HG03175 (cell line): ENCODE measurements around the gene IGF2BP1.
"Not testable (repeated sequence)": the region's sequence is repeated elsewhere in the genome, so short reads cannot be mapped to it uniquely, and the experiment has no call there.

Experiments used
- ATAC-seq: cut with Tn5 transposase; IDR thresholded peaks from one replicate; pipeline ENCODE4 v1.9.1; 2021; ENCODE audit warnings: mild to moderate bottlenecking, moderate library complexity; ENCODE audit not compliant: unreplicated experiment

IGF2BP1 gene

GRCh38 chr17:49049265-49049664, 52.1 kb downstream of the IGF2BP1 start:
- no peak for ATAC-seq

DNA sequence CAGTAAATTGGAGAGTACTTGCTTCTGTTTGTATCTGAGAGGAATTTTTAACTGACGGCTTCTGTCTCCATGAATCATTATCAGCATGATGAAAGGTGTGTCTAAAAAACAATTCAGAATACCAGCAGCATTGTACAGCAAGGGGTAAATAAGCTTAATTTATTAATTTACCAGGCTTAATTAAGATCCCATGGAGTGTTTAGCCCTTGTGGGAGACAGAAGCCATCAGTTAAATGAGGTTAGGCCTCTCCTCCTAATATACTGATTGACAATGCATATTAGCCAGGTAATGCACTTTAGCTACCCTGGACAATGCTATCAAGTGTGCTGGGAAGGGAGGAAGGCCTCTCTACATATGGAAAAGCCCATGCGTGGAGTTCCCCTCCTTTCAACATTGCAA, 53.4 kb downstream of the IGF2BP1 start:
- no peak for ATAC-seq

GRCh38 chr17:49051269-49051668, 54.1 kb downstream of the IGF2BP1 start:
- no peak for ATAC-seq

DNA sequence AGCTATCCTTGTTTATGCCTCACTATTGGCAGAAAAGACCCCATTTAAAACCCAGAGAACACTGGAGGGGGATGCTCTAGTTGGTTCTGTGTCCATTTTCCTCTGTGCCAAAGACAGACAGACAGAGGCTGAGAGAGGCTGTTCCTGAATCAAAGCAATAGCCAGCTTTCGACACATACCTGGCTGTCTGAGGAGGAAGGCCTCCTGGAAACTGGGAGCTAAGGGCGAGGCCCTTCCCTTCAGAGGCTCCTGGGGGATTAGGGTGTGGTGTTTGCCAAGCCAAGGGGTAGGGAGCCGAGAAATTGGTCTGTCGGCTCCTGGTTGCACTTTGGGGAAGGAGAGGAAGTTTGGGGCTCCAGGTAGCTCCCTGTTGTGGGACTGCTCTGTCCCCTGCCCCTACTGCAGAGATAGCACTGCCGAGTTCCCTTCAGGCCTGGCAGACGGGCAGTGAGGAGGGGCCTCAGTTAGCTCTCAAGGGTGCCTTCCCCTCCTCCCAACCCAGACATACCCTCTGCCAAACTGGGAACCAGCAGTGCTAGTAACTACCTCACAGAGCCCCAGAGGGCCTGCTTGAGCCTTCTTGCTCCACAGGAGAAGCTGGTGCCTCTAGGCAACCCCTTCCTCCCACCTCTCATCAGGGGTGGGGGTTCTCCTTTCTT, 56.1 kb downstream of the IGF2BP1 start:
- no peak for ATAC-seq

DNA sequence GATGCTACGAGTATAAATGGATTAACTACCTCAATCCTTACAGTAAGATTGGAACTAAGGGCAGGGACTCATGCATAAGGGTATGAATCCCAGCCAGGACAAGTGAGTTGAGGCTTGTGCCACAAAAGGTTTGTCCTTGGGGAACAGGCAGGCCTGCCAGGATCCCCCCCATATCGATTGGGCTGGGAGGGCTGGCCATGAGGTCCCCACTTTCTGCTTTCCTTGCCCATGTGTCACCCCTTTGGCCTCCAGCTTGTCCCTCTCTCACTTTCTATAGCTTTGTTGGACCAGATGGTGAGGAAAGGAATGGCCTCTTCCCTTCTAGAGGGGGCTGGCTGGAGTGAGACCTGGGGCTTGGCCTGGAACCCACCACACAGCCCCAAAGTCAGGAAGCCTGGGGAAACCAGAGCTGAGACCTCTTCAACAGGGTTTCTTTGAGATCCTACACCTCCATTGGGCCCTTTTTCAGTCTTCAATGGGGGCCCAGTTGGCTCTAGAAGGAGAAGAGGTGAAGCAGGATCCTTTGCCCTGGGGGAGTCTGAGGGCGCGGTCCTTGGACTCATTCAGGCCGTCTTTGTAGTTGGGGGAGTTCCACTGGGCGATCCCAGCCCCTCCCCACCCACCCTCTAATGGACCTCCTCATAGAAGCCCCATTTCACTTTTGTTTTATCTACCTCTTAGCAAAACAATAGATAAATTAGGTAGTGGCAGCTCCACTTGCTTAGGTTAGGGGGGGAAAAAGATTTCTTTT, 57.3 kb downstream of the IGF2BP1 start:
- no peak for ATAC-seq

- no peak for ATAC-seq
These were observed 58.2 kb downstream of the IGF2BP1 start for GRCh38 chr17:49055181-49055927.

- ATAC-seq: no peak
These were observed 64.3 kb downstream of the IGF2BP1 start for GRCh38 chr17:49061524-49061943.

GRCh38 chr17:49063652-49064051, 66.5 kb downstream of the IGF2BP1 start:
- no peak for ATAC-seq

- ATAC-seq: no peak
These were observed 70.0 kb downstream of the IGF2BP1 start for GRCh38 chr17:49067163-49067562.

- ATAC-seq: no peak
These were observed 72.5 kb downstream of the IGF2BP1 start for GRCh38 chr17:49069585-49070273.

GRCh38 chr17:49071106-49071505, 73.9 kb downstream of the IGF2BP1 start:
- ATAC-seq: no peak

GRCh38 chr17:49074851-49075540, 77.8 kb downstream of the IGF2BP1 start:
- ATAC-seq: no peak

- no peak for ATAC-seq
These were observed 79.6 kb downstream of the IGF2BP1 start for GRCh38 chr17:49076573-49077384.

DNA sequence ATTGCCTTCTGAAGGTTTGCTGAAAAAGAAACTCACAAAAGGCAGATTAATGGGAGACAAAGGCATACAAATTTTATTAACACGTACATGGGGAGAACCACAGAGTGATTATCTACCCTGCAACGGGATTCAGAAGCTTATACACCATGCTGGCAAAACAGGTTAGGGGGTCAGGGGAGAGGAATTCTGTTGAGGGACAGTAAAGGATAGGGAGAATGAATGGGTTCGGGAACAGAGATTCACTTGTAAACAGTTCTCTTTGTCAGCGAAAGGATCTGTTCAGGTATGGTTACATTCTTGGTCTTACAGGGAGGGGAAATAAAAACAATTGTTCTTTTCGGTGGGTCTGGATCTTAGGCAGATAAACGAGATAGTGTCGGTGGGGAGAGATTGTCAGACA, 81.1 kb downstream of the IGF2BP1 start:
- no peak for ATAC-seq

DNA sequence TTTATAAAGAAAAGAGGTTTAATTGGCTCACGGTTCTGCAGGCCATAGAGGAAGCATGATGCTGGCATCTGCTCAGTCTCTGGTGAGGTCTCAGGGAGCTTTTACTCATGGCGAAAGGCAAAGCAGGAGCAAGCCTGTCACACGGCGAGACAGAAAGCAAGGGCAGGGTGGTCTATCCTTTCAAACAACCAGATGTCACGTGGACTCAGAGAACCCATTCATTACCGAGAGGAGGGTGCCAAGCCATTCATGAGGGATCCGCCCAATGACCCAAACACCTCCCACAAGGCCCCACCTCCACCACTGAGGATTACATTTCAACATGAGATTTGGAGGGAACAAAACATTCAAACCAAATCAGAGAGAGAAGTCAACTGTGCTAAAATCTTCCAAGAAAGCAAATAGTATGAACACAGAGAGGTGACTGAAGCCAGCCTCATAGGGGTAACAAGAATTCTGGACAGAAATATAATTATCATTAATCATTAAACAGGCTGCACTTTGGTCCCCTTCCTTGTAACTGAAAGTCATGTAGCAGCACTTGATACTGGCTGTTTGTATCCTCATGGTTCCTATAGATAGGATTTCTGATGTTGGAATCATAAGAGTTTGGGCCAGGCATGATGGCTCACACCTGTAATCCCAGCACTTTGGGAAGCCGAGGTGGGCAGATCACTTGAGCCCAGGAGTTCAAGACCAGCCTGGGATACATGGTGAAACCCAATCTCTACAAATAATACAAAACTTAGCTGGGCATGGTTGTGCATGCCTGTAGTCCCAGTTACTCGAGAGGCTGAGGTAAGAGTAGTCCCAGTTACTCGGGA, 82.9 kb downstream of the IGF2BP1 start:
- no peak for ATAC-seq

DNA sequence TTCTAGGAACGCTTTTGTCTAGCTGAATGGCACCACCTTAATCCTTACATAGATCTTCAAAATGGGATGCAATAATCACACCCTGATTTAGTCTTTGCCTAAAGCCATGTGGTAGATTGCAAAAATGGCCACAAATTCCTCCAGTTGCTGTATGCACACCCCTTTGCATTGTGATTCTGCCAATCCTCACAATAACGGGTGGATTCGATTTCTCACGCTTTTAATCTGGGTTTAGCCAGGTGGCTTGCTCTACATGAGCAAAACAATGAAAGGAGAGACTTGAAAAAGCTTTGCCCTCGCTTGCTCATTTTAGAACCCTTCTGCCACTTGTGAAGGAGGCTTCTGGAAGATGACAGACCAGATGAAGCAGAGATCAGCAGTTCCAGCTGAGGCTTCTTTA, 85.0 kb downstream of the IGF2BP1 start:
- ATAC-seq: no peak

DNA sequence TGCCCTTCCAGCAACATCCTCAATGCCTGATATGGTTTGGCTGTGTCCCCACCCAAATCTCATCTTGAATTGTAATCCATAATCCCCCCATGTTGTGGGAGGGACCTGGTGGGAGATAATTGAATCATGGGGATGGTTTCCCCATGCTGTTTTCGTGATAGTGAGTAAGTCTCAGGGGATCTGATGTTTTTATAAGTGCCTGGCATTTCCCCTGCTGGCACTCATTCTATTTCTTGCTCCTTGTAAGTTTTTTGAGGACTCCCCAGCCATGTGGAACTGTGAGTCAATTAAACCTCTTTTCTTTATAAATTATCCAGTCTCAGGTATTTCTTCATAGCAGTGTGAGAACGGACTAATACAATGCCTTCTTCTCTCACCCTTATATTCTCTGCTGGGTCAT, 87.9 kb downstream of the IGF2BP1 start:
- ATAC-seq: not testable (repeated sequence)

GRCh38 chr17:49085565-49086315, 88.6 kb downstream of the IGF2BP1 start:
- no peak for ATAC-seq
